ENCODE measurements around the gene BACE1-AS.

DNA sequence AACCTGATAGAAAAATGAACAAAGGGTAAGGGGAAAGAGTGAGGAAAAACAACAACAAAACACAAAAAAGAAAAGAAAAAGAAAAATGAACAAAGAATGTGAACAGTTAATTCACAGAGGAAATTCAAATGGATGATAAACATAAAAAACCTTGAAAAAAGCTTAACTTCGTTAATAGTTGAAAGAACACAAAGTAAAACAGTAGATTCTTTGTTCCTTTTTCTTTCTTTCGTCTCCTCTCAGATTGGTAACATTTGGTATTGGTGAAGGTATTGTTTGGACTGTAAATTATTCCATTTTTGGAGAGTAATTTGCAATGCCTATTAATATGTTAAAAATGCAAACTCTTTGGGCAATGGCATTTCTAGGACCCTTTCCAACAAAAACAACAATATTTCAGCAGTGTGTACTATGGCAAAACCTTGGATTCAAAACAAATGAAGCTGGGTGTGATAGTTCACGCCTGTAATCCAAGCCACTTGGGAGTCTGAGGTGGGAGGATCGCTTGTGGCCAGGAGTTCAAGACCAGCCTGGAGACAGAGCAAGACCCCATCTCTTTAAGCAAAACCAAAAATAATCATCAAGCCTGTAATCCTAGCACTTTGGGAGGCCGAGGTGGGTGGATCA is 28.2 kb downstream of the BACE1-AS start:
- TF ChIP-seq, protein P1, sequence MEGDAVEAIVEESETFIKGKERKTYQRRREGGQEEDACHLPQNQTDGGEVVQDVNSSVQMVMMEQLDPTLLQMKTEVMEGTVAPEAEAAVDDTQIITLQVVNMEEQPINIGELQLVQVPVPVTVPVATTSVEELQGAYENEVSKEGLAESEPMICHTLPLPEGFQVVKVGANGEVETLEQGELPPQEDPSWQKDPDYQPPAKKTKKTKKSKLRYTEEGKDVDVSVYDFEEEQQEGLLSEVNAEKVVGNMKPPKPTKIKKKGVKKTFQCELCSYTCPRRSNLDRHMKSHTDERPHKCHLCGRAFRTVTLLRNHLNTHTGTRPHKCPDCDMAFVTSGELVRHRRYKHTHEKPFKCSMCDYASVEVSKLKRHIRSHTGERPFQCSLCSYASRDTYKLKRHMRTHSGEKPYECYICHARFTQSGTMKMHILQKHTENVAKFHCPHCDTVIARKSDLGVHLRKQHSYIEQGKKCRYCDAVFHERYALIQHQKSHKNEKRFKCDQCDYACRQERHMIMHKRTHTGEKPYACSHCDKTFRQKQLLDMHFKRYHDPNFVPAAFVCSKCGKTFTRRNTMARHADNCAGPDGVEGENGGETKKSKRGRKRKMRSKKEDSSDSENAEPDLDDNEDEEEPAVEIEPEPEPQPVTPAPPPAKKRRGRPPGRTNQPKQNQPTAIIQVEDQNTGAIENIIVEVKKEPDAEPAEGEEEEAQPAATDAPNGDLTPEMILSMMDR (IDR thresholded peaks at IDR 0.05), result no peak
- TF ChIP-seq POLR2A (IDR thresholded peaks at IDR 0.05), result no peak
- no peak for TF ChIP-seq POLR2AphosphoS5 (IDR thresholded peaks at IDR 0.05)
